ENCODE data around the gene GNAL.

- TF ChIP-seq, protein P1, sequence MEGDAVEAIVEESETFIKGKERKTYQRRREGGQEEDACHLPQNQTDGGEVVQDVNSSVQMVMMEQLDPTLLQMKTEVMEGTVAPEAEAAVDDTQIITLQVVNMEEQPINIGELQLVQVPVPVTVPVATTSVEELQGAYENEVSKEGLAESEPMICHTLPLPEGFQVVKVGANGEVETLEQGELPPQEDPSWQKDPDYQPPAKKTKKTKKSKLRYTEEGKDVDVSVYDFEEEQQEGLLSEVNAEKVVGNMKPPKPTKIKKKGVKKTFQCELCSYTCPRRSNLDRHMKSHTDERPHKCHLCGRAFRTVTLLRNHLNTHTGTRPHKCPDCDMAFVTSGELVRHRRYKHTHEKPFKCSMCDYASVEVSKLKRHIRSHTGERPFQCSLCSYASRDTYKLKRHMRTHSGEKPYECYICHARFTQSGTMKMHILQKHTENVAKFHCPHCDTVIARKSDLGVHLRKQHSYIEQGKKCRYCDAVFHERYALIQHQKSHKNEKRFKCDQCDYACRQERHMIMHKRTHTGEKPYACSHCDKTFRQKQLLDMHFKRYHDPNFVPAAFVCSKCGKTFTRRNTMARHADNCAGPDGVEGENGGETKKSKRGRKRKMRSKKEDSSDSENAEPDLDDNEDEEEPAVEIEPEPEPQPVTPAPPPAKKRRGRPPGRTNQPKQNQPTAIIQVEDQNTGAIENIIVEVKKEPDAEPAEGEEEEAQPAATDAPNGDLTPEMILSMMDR (IDR thresholded peaks at IDR 0.05; ENCODE audit: insufficient read depth, low read length, poor library complexity, severe bottlenecking), result no peak
- no peak for TF ChIP-seq EZH2phosphoT487 (conservative IDR thresholded peaks at IDR 0.05; ENCODE audit: low read length)
Measured at GRCh38 chr18:11844436-11844835, 155.4 kb downstream of the GNAL start.
